Activated CD4-positive, alpha-beta T cell treated with anti-CD3 and anti-CD28 coated beads, Interleukin-2, amount 10 ng/mL, durations not matched to agents 7 days and 5 days (primary cell): Measurements from ENCODE around the gene CHTF8. TPM values are rescaled to one million over a fixed set of nuclear protein-coding genes. Genes with fewer than 3 reads are reported as not detected.

Source experiments
- CTCF ChIA-PET: fragments of 350-600 bp; sonication (Branson Sonifier 250); formaldehyde crosslinking; loops from one replicate; lab custom pipeline; 2021; ENCODE audit warnings: antibody characterized with exemption; lab: Charles Lee
- POLR2A ChIA-PET: fragments of 350-600 bp; sonication (Branson Sonifier 250); formaldehyde crosslinking; loops from one replicate; lab custom pipeline; 2021; ENCODE audit warnings: antibody characterized with exemption; lab: Charles Lee
- DNase-seq: peaks from one replicate; pipeline ENCODE4 v3.0.0-alpha.2; 2020
- H3K27ac Mint-ChIP-seq: one replicate; pipeline ENCODE4 v1.8.0; 2021; ENCODE audit warnings: mild to moderate bottlenecking, moderate library complexity, mixed read lengths
- H3K27me3 Mint-ChIP-seq: one replicate; pipeline ENCODE4 v1.8.0; 2021; ENCODE audit warnings: mixed read lengths
- H3K36me3 Mint-ChIP-seq: one replicate; pipeline ENCODE4 v1.8.0; 2021; ENCODE audit warnings: low read depth, mixed read lengths
- H3K4me1 Mint-ChIP-seq: one replicate; pipeline ENCODE4 v1.8.0; 2021; ENCODE audit warnings: mixed read lengths
- H3K4me3 Mint-ChIP-seq: one replicate; pipeline ENCODE4 v1.8.0; 2021; ENCODE audit warnings: mild to moderate bottlenecking, moderate library complexity, mixed read lengths
- H3K9me3 Mint-ChIP-seq: one replicate; pipeline ENCODE4 v1.8.0; 2021; ENCODE audit warnings: mixed read lengths
- total RNA-seq, 2 experiments: library from RNA; stranded (reverse); gene quantifications; one replicate each; pipeline ENCODE4 v1.2.3, GENCODE V29; 2021

CHTF8 gene
- total RNA-seq, 2 experiments from 2014 or later = 132 to 165 TPM

DNA sequence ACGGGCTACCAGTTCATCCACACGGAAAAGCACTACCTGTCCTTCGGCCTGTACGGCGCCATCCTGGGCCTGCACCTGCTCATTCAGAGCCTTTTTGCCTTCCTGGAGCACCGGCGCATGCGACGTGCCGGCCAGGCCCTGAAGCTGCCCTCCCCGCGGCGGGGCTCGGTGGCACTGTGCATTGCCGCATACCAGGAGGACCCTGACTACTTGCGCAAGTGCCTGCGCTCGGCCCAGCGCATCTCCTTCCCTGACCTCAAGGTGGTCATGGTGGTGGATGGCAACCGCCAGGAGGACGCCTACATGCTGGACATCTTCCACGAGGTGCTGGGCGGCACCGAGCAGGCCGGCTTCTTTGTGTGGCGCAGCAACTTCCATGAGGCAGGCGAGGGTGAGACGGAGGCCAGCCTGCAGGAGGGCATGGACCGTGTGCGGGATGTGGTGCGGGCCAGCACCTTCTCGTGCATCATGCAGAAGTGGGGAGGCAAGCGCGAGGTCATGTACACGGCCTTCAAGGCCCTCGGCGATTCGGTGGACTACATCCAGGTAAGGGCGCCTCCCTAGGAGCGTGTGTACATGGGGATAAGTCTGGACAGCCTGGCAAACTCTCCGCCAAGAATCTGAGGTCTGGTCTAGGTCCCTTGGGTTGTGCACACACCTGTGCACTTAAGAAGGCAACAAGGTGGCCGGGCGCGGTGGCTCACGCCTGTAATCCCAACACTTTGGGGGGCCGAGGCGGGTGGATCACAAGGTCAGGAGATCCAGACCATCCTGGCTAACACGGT lies 22.7 kb downstream of the CHTF8 start:
- POLR2A ChIA-PET = no interaction called here
- CTCF ChIA-PET = interaction anchor here (1.3 kb wide), 1 partner anchor 11 kb away, joined by 3 read pairs; no protein-coding TSS in a partner anchor
- no peak for DNase-seq
- Mint-ChIP-seq H3K4me3 (no peak overlapping the region), H3K27ac (no peak overlapping the region), H3K4me1 (peaks cover 18% of the 10 kb centered on the region), H3K36me3 (peaks cover 4% of the 10 kb centered on the region), H3K27me3 (peaks cover 23% of the 10 kb centered on the region), H3K9me3 (no peaks in the 10 kb centered on the region)

- H3K27me3 Mint-ChIP-seq = peaks cover 27% of the 10 kb centered on the region
- ChIA-PET POLR2A (no interaction called here), CTCF (interaction anchor here (1.0 kb wide), 1 partner anchor 518 kb away, joined by 3 read pairs; no protein-coding TSS in a partner anchor)
- H3K9me3 Mint-ChIP-seq = no peaks in the 10 kb centered on the region
- H3K27ac Mint-ChIP-seq = no peak overlapping the region
- DNase-seq = no peak
- H3K4me3 Mint-ChIP-seq = no peak overlapping the region
- peaks cover 18% of the 10 kb centered on the region for H3K4me1 Mint-ChIP-seq
- H3K36me3 Mint-ChIP-seq = peaks cover 3% of the 10 kb centered on the region
Observed at GRCh38 chr16:69108905-69109252, 23.5 kb downstream of the CHTF8 start.

DNA sequence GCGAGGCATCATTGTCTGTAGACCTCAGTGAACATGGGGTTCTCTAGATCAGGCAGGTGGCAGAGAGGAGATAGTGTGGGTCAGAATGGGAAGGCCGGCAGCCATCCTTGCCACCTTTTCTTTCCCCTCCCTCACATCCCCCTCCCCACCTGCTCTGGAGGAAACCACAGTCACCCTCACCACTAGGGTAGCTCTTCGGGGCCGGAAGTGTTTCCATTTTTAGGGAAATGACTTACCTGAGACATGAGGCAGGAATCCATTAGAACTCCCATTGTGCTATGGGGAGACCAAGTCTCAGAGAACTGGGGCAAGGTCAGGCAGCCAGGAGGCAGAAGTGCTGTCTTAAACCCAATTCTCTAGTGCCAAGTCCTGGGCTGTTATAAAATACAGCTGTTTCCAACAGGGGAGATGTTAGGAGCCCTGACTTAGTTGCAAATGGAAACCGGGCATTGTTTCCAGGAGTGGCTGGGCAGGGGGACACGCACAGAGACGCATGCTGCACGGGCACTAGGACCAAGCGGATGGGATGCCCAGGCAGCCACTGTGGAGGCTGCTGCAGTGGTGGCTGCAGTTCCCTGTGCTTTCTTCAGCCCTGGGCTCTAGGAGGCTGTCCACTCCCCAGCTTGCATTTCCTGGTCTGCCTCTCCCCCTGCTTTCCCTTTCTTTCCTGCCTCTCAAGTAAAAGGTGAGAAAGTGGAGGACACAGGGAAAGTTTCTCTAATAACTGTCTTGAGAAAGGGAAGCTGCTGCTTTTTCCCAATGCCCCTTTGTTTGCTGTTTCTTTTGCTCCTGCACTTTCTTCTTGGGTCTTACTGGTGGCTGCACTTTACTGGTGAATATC lies 24.1 kb downstream of the CHTF8 start:
- Mint-ChIP-seq H3K27me3 (peaks cover 30% of the 10 kb centered on the region), H3K36me3 (peaks cover 3% of the 10 kb centered on the region), H3K27ac (no peak overlapping the region), H3K4me3 (no peak overlapping the region), H3K4me1 (peaks cover 18% of the 10 kb centered on the region), H3K9me3 (no peaks in the 10 kb centered on the region)
- CTCF ChIA-PET = interaction anchor here (0.9 to 1.0 kb wide), 2 partner anchors 13 to 518 kb away, joined by 3 read pairs; no protein-coding TSS in a partner anchor
- no peak for DNase-seq
- POLR2A ChIA-PET = no interaction called here

GRCh38 chr16:69107316-69107962 lies 24.9 kb downstream of the CHTF8 start:
- ChIA-PET CTCF (interaction anchor here (0.9 kb wide), 1 partner anchor 12 kb away, joined by 3 read pairs; no protein-coding TSS in a partner anchor), POLR2A (interaction anchor here (0.6 kb wide), 1 partner anchor 14 kb away, joined by 4 read pairs; no protein-coding TSS in a partner anchor)
- Mint-ChIP-seq H3K4me1 (peaks cover 18% of the 10 kb centered on the region), H3K27ac (no peak overlapping the region), H3K36me3 (peaks cover 3% of the 10 kb centered on the region), H3K4me3 (peak overlapping the region; percentile 55), H3K27me3 (peaks cover 34% of the 10 kb centered on the region), H3K9me3 (no peaks in the 10 kb centered on the region)
- DNase-seq = no peak

DNA sequence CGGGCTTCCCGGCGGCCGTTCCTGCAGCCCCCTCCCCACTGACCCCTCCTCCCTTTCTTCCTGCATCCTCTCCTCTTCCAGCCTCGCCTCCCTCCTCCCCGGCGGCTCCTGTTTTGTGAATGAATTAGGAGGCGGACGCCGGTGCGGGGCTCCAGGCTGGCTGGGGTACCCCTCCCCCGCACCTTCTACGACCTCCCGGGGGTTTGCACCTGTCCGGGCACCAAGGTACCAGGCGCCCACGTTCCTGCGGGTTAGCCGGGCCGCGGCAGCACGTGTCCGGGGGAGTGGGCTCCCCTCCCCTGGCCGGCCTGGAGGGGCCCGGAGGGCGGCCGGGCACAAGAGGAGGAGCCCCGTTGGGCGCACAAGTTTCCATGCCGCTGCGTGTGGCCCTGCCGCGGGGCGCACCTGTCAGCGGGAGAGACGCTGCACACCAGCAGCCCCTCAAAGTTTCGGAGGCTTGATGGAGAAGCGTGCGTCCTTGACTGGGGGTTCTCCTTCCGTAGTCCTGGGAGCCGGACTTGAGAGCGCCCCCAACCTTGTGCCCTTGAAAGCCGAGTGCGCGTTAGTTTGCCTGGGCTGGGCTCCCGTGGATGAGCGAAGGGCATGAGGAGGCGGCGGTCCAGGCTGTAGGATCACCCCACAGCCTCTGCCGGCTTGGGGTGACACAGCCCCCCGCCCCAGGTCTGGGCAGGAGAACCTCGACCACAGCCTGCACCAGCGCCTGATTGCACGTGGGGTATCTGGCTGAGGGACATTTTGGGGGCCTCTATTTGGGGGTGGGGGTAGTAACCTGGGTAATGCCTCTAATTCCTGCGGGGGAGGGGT lies 25.7 kb downstream of the CHTF8 start:
- DNase-seq = no peak
- Mint-ChIP-seq H3K4me3 (peak overlapping the region; percentile 55), H3K4me1 (peaks cover 18% of the 10 kb centered on the region), H3K9me3 (no peaks in the 10 kb centered on the region), H3K27ac (no peak overlapping the region), H3K27me3 (peaks cover 34% of the 10 kb centered on the region), H3K36me3 (peaks cover 3% of the 10 kb centered on the region)
- ChIA-PET CTCF (interaction anchor here (1.4 kb wide), 1 partner anchor 21 kb away, joined by 3 read pairs; no protein-coding TSS in a partner anchor), POLR2A (no interaction called here)

GRCh38 chr16:69105501-69106361 lies 26.7 kb downstream of the CHTF8 start, which contains the start of gene HAS3:
HAS3 (plus strand) TSS chr16:69105653; CDS start chr16:69109396, 3,743 bp downstream.
- H3K27me3 Mint-ChIP-seq = peaks cover 34% of the 10 kb centered on the region
- POLR2A ChIA-PET = no interaction called here
- peaks cover 18% of the 10 kb centered on the region for H3K4me1 Mint-ChIP-seq
- no peaks in the 10 kb centered on the region for H3K9me3 Mint-ChIP-seq
- DNase-seq = peak; percentile 42
- no peak within 1 kb of the TSS for H3K27ac Mint-ChIP-seq
- H3K36me3 Mint-ChIP-seq = peaks cover 3% of the 10 kb centered on the region
- peak within 1 kb of the TSS; percentile 76 for H3K4me3 Mint-ChIP-seq
- CTCF ChIA-PET = interaction anchor here (1.3 to 1.4 kb wide), 2 partner anchors 18 to 21 kb away, joined by 3 to 4 read pairs; no protein-coding TSS in a partner anchor

DNA sequence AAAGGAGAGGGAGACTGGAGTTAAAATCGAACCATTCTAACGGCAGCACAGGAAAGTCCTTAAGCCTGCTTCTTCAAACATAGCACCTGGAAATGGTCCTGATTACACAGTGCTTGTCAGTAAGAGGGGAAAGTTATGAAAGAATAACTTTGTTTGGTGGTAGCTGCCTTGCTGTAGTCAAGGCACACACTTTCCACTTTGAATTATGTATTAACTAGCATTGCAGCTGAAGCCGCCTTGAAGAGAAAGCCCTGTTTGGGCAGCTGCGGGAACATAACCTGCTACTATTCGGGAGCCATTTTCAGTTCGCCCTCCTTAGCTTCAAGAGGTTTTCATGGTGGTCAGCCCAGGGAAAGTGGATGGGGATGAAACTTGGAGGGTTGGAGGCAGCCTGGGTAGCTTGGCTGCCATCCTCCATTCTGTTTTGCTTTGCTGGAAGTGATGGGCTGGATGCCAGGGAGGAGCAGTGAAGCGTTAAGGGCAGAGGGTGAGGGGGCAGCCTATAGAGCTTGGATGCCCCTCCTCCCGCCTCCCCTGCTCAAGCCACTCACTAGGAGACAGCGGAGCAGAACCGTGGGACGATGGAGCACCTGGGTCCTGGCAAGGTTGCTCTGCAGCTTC lies 32.2 kb downstream of the CHTF8 start:
- H3K27ac Mint-ChIP-seq = no peak overlapping the region
- peaks cover 13% of the 10 kb centered on the region for H3K27me3 Mint-ChIP-seq
- H3K4me3 Mint-ChIP-seq = no peak overlapping the region
- no peaks in the 10 kb centered on the region for H3K9me3 Mint-ChIP-seq
- H3K4me1 Mint-ChIP-seq = peaks cover 1% of the 10 kb centered on the region
- no peaks in the 10 kb centered on the region for H3K36me3 Mint-ChIP-seq
- ChIA-PET CTCF (interaction anchor here (0.6 to 1.1 kb wide), 2 partner anchors 13 to 195 kb away, joined by 4 read pairs; no protein-coding TSS in a partner anchor), POLR2A (no interaction called here)
- DNase-seq = no peak

GRCh38 chr16:69095193-69095592 lies 37.2 kb downstream of the CHTF8 start:
- Mint-ChIP-seq H3K4me3 (no peak overlapping the region), H3K27me3 (no peaks in the 10 kb centered on the region), H3K4me1 (no peaks in the 10 kb centered on the region), H3K27ac (no peak overlapping the region), H3K36me3 (no peaks in the 10 kb centered on the region), H3K9me3 (no peaks in the 10 kb centered on the region)
- no peak for DNase-seq
- CTCF ChIA-PET = interaction anchor here (1.1 kb wide), 1 partner anchor 13 kb away, joined by 3 read pairs; no protein-coding TSS in a partner anchor
- POLR2A ChIA-PET = interaction anchor here (0.6 kb wide), 1 partner anchor 130 kb away, joined by 3 read pairs; no protein-coding TSS in a partner anchor

GRCh38 chr16:69094501-69094900 lies 37.9 kb downstream of the CHTF8 start:
- Mint-ChIP-seq H3K36me3 (no peaks in the 10 kb centered on the region), H3K9me3 (no peaks in the 10 kb centered on the region), H3K27ac (no peak overlapping the region), H3K27me3 (no peaks in the 10 kb centered on the region), H3K4me1 (peaks cover 2% of the 10 kb centered on the region), H3K4me3 (no peak overlapping the region)
- CTCF ChIA-PET = interaction anchor here (0.6 kb wide), 2 partner anchors 29 to 250 kb away, joined by 3 read pairs; no protein-coding TSS in a partner anchor
- POLR2A ChIA-PET = no interaction called here
- no peak for DNase-seq

- H3K27ac Mint-ChIP-seq = no peak overlapping the region
- ChIA-PET POLR2A (interaction anchor here (0.6 kb wide), 2 partner anchors 65 to 564 kb away, joined by 3 to 5 read pairs; no protein-coding TSS in a partner anchor), CTCF (no interaction called here)
- H3K9me3 Mint-ChIP-seq = no peaks in the 10 kb centered on the region
- no peaks in the 10 kb centered on the region for H3K27me3 Mint-ChIP-seq
- no peak overlapping the region for H3K4me3 Mint-ChIP-seq
- peaks cover 6% of the 10 kb centered on the region for H3K4me1 Mint-ChIP-seq
- no peaks in the 10 kb centered on the region for H3K36me3 Mint-ChIP-seq
- no peak for DNase-seq
Observed at GRCh38 chr16:69093974-69094373, 38.4 kb downstream of the CHTF8 start.
